B cell (primary cell): ENCODE measurements around the gene RAPGEF1. TPM values are rescaled to one million over a fixed set of nuclear protein-coding genes. Genes with fewer than 3 reads are reported as not detected.

ENCODE experiments used
- ATAC-seq: fragments of 200-7000 bp; cut with Tn5 transposase; one replicate; pipeline ENCODE4 v1.10.0; 2021; ENCODE audit warnings: low read depth, mild to moderate bottlenecking, moderate number of reproducible peaks, moderate library complexity
- CTCF ChIA-PET: fragments of 350-600 bp; sonication (Branson Sonifier 250); formaldehyde crosslinking; loops from one replicate; lab custom pipeline; 2021; ENCODE audit warnings: antibody characterized with exemption, inconsistent platforms; lab: Charles Lee
- POLR2A ChIA-PET: fragments of 350-600 bp; sonication (Branson Sonifier 250); formaldehyde crosslinking; loops from one replicate; lab custom pipeline; 2021; ENCODE audit warnings: antibody characterized with exemption; lab: Charles Lee
- DNase-seq: peaks from one replicate; pipeline ENCODE4 v3.0.0; 2013
- H2AFZ ChIP-seq: 2 replicates; pipeline ENCODE4 v1.6.1; 2012; ENCODE audit warnings: mild to moderate bottlenecking, low read depth, low read length; ENCODE audit not compliant: insufficient read depth, poor library complexity, severe bottlenecking
- H3K27ac ChIP-seq, 2 donors: 1 replicate in 1 of 2; 2 replicates in 1 of 2; pipeline ENCODE4 v1.5.1; 2012 to 2013; ENCODE audit warnings: low read length in 2 of 2, mild to moderate bottlenecking in 2 of 2, moderate library complexity in 1 of 2
- H3K27me3 ChIP-seq, 4 experiments: fragments of 200-600 bp in 1 of 4; sonication (generic) in 1 of 4; replicated peaks in 1 of 4; 1 replicate in 2 of 4; 2 replicates in 2 of 4; pipeline versions ENCODE4 v1.6.1 to v1.7.0; 2013 to 2016; ENCODE audit warnings: low read length in 3 of 4, mild to moderate bottlenecking in 2 of 4, mixed read lengths in 1 of 4, moderate library complexity in 1 of 4; ENCODE audit not compliant: insufficient read depth in 4 of 4, control insufficient read depth in 3 of 4; ENCODE audit errors: control extremely low read depth in 1 of 4
- H3K36me3 ChIP-seq, 2 experiments: replicated peaks in 1 of 2; 1 replicate in 1 of 2; 2 replicates in 1 of 2; pipeline versions ENCODE4 v1.6.1 to v1.7.1; 2013; ENCODE audit warnings: low read length in 1 of 2; ENCODE audit not compliant: insufficient read depth in 2 of 2, control insufficient read depth in 1 of 2; ENCODE audit errors: control extremely low read depth in 1 of 2, extremely low read depth in 1 of 2
- H3K4me1 ChIP-seq, 2 donors: fragments of 200-600 bp in 1 of 2; sonication (generic) in 1 of 2; 1 replicate in 1 of 2; 2 replicates in 1 of 2; pipeline versions ENCODE4 v1.5.1 to v1.6.1; 2013 to 2017; ENCODE audit warnings: low read length in 2 of 2; ENCODE audit not compliant: control insufficient read depth in 2 of 2, insufficient read depth in 2 of 2
- H3K4me2 ChIP-seq: replicated peaks from 2 replicates; pipeline ENCODE3; 2012; ENCODE audit warnings: mild to moderate bottlenecking, low read depth, low read length; ENCODE audit not compliant: poor library complexity, severe bottlenecking
- H3K4me3 ChIP-seq, 5 experiments: fragments of 200-600 bp in 1 of 5; sonication (generic) in 1 of 5; 1 replicate in 3 of 5; 2 replicates in 2 of 5; pipeline versions ENCODE4 v1.5.1 to v1.7.0; 2011 to 2016; ENCODE audit warnings: low read length in 4 of 5, mild to moderate bottlenecking in 4 of 5, low read depth in 2 of 5, control low read depth in 1 of 5, moderate library complexity in 1 of 5; ENCODE audit not compliant: insufficient read depth in 1 of 5; ENCODE audit errors: control extremely low read depth in 1 of 5, extremely low read depth in 1 of 5
- H3K79me2 ChIP-seq: fragments of 200-600 bp; sonication (generic); one replicate; pipeline ENCODE4 v1.6.0; 2016; ENCODE audit warnings: low read length; ENCODE audit not compliant: control insufficient read depth, insufficient read depth
- H3K9ac ChIP-seq: fragments of 200-600 bp; sonication (generic); 2 replicates; pipeline ENCODE4 v1.6.1; 2017; ENCODE audit warnings: mild to moderate bottlenecking, low read length, moderate library complexity
- H3K9me3 ChIP-seq, 3 donors: one replicate each; pipeline versions ENCODE4 v1.6.1 to v1.7.1; 2013; ENCODE audit warnings: low read length in 2 of 3; ENCODE audit not compliant: control insufficient read depth in 2 of 3, insufficient read depth in 1 of 3; ENCODE audit errors: control extremely low read depth in 1 of 3
- H4K20me1 ChIP-seq: 2 replicates; pipeline ENCODE4 v1.6.0; 2012; ENCODE audit warnings: mild to moderate bottlenecking, low read length; ENCODE audit not compliant: insufficient read depth, control insufficient read depth, poor library complexity, severe bottlenecking
- H3K27ac Mint-ChIP-seq: one replicate; pipeline ENCODE4 v1.8.0; 2021; ENCODE audit warnings: mixed read lengths
- H3K27me3 Mint-ChIP-seq: one replicate; pipeline ENCODE4 v1.8.0; 2021; ENCODE audit warnings: mixed read lengths
- H3K4me1 Mint-ChIP-seq: one replicate; pipeline ENCODE4 v1.8.0; 2021; ENCODE audit warnings: mixed read lengths
- H3K4me3 Mint-ChIP-seq: one replicate; pipeline ENCODE4 v1.8.0; 2021; ENCODE audit warnings: mixed read lengths
- H3K9me3 Mint-ChIP-seq: one replicate; pipeline ENCODE4 v1.8.0; 2022; ENCODE audit warnings: mixed read lengths; ENCODE audit not compliant: insufficient read depth
- EZH2 ChIP-seq: IDR thresholded peaks from 2 replicates; pipeline ENCODE4 v1.6.1; 2012; ENCODE audit warnings: borderline replicate concordance, low read depth, mild to moderate bottlenecking, moderate library complexity, low read length; ENCODE audit not compliant: insufficient read depth, poor library complexity, severe bottlenecking
- WGBS: methylation state at CpG from one replicate; pipeline ENCODE4 v1.1.5; 2013; ENCODE audit warnings: missing lambda C conversion rate; ENCODE audit not compliant: insufficient coverage; 5-methylcytosine and 5-hydroxymethylcytosine counted together
- intact Hi-C: fragments of 100-400 bp; cut with micrococcal nuclease; formaldehyde crosslinking; loops from one replicate; pipeline ENCODE4 v1.10.0; 2022
- polyA plus RNA-seq: library from polyadenylated mRNA; depleted of rRNA; stranded (reverse); fragments of >200 nt; gene quantifications from 2 replicates; pipeline ENCODE4 v1.2.3, GENCODE V29; 2012
- total RNA-seq, 2 donors: library from RNA; stranded (reverse); fragments of 120-200 nt in 1 of 2; gene quantifications; 1 replicate in 1 of 2; 2 replicates in 1 of 2; pipeline versions ENCODE4 v1.2.3 to v1.2.4, GENCODE V29; 2013 to 2022
- TF ChIP-seq, protein P1 (sequence below): fragments of 200-600 bp; IDR thresholded peaks from one replicate; pipeline ENCODE4 v1.8.0; 2022; ENCODE audit warnings: antibody characterized with exemption, mild to moderate bottlenecking

The RAPGEF1 gene
- total and polyA plus RNA-seq, 2 donors (not counting 1 experiment from before 2014, with no cell fraction given) = 134 to 447 TPM

DNA sequence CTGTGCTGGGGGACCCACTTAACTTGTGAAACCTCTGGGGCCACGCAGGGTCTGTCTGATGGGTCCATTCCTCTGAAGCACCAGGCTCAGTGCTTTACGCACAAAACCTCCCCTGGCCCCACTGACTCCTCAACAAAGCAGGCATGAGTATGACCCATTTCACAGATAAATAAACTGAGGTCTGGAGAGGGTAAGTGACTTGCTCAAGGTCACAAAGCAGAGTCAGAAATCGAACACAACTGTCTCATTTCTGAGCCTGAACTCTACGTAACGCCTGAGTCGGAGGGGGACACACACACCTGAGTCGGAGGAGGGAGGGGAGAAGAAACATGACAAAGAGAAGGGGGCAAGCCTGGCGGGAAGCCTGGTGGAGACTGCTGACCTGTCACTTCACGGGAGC lies 48.0 kb upstream of the RAPGEF1 start:
- H3K4me2 ChIP-seq = no peak overlapping the region
- H3K9ac ChIP-seq = no peak overlapping the region
- CTCF ChIA-PET = no interaction called here
- POLR2A ChIA-PET = no interaction called here
- peaks cover 0 to 38% (median 4%) of the 10 kb centered on the region in 4 experiments for H3K27me3 ChIP-seq
- no peak overlapping the region for H3K27ac ChIP-seq
- peaks cover 0 to 4% (median 0%) of the 10 kb centered on the region in 3 donors for H3K9me3 ChIP-seq
- intact Hi-C loops = no loop called here
- H3K4me1 ChIP-seq = no peaks in the 10 kb centered on the region
- TF ChIP-seq EZH2 = no peak
- TF ChIP-seq, protein P1, sequence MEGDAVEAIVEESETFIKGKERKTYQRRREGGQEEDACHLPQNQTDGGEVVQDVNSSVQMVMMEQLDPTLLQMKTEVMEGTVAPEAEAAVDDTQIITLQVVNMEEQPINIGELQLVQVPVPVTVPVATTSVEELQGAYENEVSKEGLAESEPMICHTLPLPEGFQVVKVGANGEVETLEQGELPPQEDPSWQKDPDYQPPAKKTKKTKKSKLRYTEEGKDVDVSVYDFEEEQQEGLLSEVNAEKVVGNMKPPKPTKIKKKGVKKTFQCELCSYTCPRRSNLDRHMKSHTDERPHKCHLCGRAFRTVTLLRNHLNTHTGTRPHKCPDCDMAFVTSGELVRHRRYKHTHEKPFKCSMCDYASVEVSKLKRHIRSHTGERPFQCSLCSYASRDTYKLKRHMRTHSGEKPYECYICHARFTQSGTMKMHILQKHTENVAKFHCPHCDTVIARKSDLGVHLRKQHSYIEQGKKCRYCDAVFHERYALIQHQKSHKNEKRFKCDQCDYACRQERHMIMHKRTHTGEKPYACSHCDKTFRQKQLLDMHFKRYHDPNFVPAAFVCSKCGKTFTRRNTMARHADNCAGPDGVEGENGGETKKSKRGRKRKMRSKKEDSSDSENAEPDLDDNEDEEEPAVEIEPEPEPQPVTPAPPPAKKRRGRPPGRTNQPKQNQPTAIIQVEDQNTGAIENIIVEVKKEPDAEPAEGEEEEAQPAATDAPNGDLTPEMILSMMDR = no peak
- H3K79me2 ChIP-seq = no peaks in the 10 kb centered on the region
- H2AFZ ChIP-seq = no peak overlapping the region
- Mint-ChIP-seq H3K4me1 (no peaks in the 10 kb centered on the region), H3K27me3 (peaks cover 42% of the 10 kb centered on the region), H3K9me3 (peaks cover 10% of the 10 kb centered on the region), H3K27ac (no peak overlapping the region), H3K4me3 (no peak overlapping the region)
- 81% methylated on average over 7 of the region's 9 CpGs for WGBS
- ATAC-seq (no peak), DNase-seq (no peak)
- no peaks in the 10 kb centered on the region for H3K36me3 ChIP-seq
- H3K4me3 ChIP-seq = no peak overlapping the region
- no peaks in the 10 kb centered on the region for H4K20me1 ChIP-seq

DNA sequence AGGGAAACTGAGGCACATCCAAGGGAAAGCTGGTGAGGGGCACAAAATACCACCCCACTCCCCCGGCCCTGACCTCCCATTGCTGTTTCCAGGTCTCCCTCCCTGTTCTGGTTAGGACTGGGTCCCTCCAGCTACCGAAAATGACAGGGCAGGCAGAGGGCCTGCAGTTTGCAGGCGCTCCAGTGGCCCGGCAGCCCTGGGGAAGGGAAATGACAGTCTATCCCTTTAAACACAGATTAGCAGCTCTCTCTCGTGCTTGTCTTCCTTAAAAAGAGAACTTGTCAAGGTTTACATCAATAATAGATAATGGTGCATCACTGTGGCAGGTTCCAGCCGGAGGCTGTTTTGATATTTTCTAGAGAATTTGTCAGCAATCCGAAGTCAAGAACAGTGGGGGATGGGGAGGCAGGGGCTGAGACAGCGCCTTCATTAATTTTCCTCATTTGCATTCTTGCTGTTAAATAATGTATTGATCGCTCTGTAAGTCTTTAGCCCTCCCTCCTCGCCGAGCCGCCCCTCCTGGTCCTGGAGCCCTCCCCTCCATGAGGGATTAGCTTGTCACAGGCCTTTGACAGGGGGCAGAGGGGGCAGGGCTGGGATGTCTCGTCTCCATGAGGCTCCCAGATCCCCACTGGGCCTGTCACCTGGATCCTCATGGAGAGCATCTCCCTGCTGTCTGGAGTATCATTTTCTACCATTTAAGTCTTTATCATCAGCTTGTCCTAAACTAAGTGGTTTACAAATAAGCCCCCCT lies 45.0 kb upstream of the RAPGEF1 start:
- no peak for ATAC-seq
- no peaks in the 10 kb centered on the region for H4K20me1 ChIP-seq
- Mint-ChIP-seq H3K27ac (no peak overlapping the region), H3K9me3 (peaks cover 12% of the 10 kb centered on the region), H3K27me3 (peaks cover 46% of the 10 kb centered on the region), H3K4me3 (no peak overlapping the region), H3K4me1 (no peaks in the 10 kb centered on the region)
- no peak overlapping the region for H3K4me2 ChIP-seq
- peaks cover 0 to 4% (median 0%) of the 10 kb centered on the region in 3 donors for H3K9me3 ChIP-seq
- ChIA-PET POLR2A (no interaction called here), CTCF (interaction anchor here (1.0 kb wide), 1 partner anchor 26 kb away, joined by 3 read pairs; no protein-coding TSS in a partner anchor)
- no peak overlapping the region for H3K9ac ChIP-seq
- H3K27me3 ChIP-seq = peaks cover 0 to 30% (median 4%) of the 10 kb centered on the region in 4 experiments
- no peaks in the 10 kb centered on the region for H3K4me1 ChIP-seq
- intact Hi-C loops = no loop called here
- WGBS = 60% methylated on average over 1 of the region's 13 CpGs
- H3K27ac ChIP-seq = no peak overlapping the region
- H3K36me3 ChIP-seq = no peaks in the 10 kb centered on the region
- TF ChIP-seq EZH2 = no peak
- TF ChIP-seq, protein P1 = no peak
- H3K4me3 ChIP-seq = no peak overlapping the region
- H3K79me2 ChIP-seq = no peaks in the 10 kb centered on the region
- H2AFZ ChIP-seq = no peak overlapping the region
- DNase-seq = no peak
